Muscle layer of duodenum (tissue), 2 donors: ENCODE measurements around the gene IL18R1.
A peak's percentile ranks its signal among the peaks of the same experiment; 100 is the strongest.

Experiments
- H3K27ac ChIP-seq: one replicate; pipeline ENCODE4 v1.7.0; 2013; ENCODE audit warnings: mild to moderate bottlenecking, low read length
- H3K27me3 ChIP-seq: one replicate; pipeline ENCODE4 v1.7.0; 2013; ENCODE audit warnings: low read depth, mild to moderate bottlenecking, control low read depth, low read length
- H3K36me3 ChIP-seq, 2 donors: one replicate each; pipeline ENCODE4 v1.7.0; 2013; ENCODE audit warnings: low read length in 2 of 2, control low read depth in 1 of 2, mild to moderate bottlenecking in 1 of 2; ENCODE audit not compliant: insufficient read depth in 2 of 2, control insufficient read depth in 1 of 2
- H3K4me1 ChIP-seq, 2 donors: one replicate each; pipeline ENCODE4 v1.7.0; 2013; ENCODE audit warnings: low read length in 2 of 2, mild to moderate bottlenecking in 2 of 2, control low read depth in 1 of 2, moderate library complexity in 1 of 2; ENCODE audit not compliant: insufficient read depth in 2 of 2, control insufficient read depth in 1 of 2
- H3K4me3 ChIP-seq, 2 donors: one replicate each; pipeline ENCODE4 v1.7.0; 2013; ENCODE audit warnings: low read length in 2 of 2, low read depth in 1 of 2, mild to moderate bottlenecking in 1 of 2
- H3K9me3 ChIP-seq, 2 donors: one replicate each; pipeline ENCODE4 v1.7.0; 2013; ENCODE audit warnings: low read length in 2 of 2, control low read depth in 1 of 2, mild to moderate bottlenecking in 1 of 2; ENCODE audit not compliant: control insufficient read depth in 1 of 2
- donor health status: healthy.

IL18R1 gene, protein sequence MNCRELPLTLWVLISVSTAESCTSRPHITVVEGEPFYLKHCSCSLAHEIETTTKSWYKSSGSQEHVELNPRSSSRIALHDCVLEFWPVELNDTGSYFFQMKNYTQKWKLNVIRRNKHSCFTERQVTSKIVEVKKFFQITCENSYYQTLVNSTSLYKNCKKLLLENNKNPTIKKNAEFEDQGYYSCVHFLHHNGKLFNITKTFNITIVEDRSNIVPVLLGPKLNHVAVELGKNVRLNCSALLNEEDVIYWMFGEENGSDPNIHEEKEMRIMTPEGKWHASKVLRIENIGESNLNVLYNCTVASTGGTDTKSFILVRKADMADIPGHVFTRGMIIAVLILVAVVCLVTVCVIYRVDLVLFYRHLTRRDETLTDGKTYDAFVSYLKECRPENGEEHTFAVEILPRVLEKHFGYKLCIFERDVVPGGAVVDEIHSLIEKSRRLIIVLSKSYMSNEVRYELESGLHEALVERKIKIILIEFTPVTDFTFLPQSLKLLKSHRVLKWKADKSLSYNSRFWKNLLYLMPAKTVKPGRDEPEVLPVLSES

DNA sequence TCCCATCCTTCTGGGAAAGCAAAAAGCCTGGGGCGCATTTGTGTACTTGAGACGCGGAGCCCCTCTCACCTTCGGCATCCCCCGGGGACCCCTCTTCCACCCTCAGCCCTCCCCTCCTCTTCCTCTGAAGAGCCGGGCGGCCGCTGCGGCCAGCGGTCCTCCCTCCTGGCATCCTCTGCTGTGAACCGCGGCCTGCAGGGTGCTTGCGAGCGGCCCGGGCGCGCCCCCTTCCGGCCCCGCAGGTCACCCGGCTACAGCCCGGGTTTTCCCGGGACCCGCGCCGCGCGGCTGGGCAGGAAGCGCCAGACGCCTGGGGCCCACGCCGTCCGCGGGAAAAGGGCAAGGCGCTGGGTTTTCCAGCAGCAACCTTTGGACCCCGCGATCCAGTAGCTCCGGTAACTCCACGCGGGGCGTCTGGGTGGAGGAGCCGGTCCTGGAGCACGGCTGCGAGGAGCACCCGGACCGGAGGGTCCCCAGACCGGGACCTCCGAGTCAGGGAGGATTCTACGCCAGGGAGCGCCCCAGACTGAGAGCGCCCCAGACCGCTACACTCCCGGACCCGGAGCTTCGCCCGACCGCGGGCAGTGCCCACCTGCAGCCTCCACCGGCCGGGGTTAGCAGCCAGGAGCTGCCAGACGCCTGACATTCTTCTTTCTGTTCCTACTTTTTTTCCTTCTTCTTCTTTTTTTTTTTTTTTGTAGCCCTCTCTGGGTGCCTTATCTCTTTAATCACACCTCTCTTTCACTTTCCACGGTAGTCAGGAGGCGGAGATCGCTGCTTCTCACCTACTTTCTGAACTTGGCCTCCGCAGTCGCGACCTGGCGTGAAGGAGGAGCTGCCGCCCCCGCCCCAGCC lies at the start of gene IL18R1:
IL18R1 (plus strand) TSS at position 271 of the 855 bp plus-strand sequence. CDS start 6,865 bp downstream, outside the sequence.
- Histone ChIP-seq H3K36me3 (no peaks in the 10 kb centered on the region), H3K4me3 (peak within 1 kb of the TSS; percentile 64 to 76), H3K27me3 (no peaks in the 10 kb centered on the region), H3K27ac (peak within 1 kb of the TSS; percentile 43), H3K4me1 (no peaks in the 10 kb centered on the region), H3K9me3 (no peaks in the 10 kb centered on the region)

DNA sequence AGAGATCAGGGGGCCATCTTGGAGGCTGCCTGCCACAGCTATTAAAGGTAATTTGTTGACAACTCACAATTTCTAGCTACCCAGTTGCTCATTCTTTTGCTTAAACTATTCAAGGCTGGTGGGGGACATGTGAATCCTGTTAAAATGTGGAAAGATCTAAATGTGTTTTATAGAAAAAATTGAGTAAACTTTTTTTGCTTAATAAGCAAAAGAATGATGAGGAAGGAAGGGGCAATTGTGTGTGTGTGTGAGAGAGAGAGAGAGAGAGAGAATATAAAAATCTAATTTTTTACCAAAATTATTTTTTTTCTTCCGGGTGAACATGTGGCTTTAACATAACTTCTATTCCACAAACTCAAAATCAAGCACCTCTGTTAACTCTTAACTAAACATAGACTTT lies 49.5 kb upstream of the IL18R1 start:
- no peaks in the 10 kb centered on the region for H3K4me1 ChIP-seq
- no peak overlapping the region for H3K4me3 ChIP-seq
- no peak overlapping the region for H3K27ac ChIP-seq
- H3K9me3 ChIP-seq, result no peaks in the 10 kb centered on the region
- no peaks in the 10 kb centered on the region for H3K27me3 ChIP-seq
- no peaks in the 10 kb centered on the region for H3K36me3 ChIP-seq

DNA sequence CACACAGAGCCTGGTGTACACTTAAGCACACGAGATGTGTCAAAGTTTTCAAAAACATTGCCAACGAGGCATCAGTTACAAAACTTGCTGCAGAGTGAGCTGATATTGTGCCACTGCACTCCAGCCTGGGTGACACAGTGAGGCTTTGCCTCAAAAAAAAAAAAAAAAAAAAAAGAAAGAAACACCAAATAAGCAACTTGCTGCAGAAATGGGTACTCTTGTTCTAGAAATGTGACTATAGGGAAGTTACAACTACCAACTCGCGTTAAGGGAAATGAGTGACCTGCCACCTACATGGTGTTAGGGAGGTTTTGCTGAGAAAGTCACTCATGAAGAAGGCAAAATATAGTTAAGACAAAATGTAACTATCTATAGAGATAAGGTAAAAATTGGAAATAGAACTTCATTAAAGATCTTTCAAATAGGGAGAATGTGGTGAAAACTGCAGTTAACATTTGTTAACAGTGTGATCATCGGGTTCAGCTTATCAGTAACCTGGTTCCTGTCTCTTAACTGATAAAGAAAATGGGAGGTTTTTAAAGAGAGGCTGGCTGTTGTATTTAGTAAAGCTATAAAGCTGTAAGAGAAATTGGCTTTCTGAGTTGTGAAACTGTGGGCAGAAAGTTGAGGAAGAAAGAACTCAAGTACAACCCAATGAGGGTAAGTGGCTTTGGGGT lies 44.5 kb upstream of the IL18R1 start, which contains the start of gene IL1RL1:
IL1RL1 (plus strand) TSS at position 600 of the 677 bp plus-strand sequence. CDS start 26,702 bp downstream, outside the sequence.
- no peak within 1 kb of the TSS for H3K27ac ChIP-seq
- no peaks in the 10 kb centered on the region for H3K36me3 ChIP-seq
- H3K4me1 ChIP-seq, result no peaks in the 10 kb centered on the region
- H3K4me3 ChIP-seq, result no peak within 1 kb of the TSS
- no peaks in the 10 kb centered on the region for H3K27me3 ChIP-seq
- H3K9me3 ChIP-seq, result no peaks in the 10 kb centered on the region

DNA sequence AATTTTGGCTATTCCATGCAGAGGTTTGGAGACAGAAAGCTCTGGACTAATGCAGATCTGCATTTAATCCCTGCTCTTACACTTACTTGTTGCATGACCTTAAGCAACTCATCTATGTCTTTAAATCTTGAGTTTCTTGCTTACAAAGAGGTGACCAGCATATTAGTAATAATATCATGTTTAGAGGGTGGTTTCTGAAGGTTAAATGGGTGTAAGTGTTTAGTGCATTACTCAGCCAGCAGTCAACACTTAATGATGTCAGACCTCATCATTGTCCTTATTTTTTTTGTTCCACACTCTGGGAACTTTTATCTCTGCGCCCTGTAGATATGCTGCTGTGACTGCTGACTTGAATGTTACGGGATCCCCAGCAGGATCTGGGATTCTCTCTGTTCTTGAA lies 42.6 kb upstream of the IL18R1 start:
- no peaks in the 10 kb centered on the region for H3K27me3 ChIP-seq
- H3K27ac ChIP-seq, result no peak overlapping the region
- H3K36me3 ChIP-seq, result no peaks in the 10 kb centered on the region
- H3K9me3 ChIP-seq, result no peaks in the 10 kb centered on the region
- H3K4me3 ChIP-seq, result no peak overlapping the region
- H3K4me1 ChIP-seq, result no peaks in the 10 kb centered on the region

DNA sequence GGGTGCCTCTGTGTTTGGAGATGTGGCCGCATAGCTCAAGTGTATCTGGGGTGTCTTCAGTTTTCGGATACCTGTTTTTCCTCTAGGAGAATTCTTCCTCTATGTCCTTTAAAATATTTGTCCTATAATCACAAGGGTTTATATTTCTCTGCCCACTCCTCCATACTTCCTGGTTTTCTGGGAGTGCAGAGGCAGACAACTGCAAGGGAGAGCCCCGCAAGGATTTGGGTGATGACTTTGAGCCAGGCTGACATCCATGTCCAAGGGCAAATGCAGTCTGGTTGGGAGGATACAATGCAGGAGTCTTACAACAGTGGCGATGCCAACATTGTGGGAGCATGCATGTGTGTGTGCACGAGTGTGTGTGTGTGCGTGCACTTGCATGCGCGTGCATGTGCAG lies 42.1 kb upstream of the IL18R1 start:
- no peak overlapping the region for H3K4me3 ChIP-seq
- no peak overlapping the region for H3K27ac ChIP-seq
- H3K36me3 ChIP-seq, result no peaks in the 10 kb centered on the region
- no peaks in the 10 kb centered on the region for H3K9me3 ChIP-seq
- no peaks in the 10 kb centered on the region for H3K27me3 ChIP-seq
- H3K4me1 ChIP-seq, result no peaks in the 10 kb centered on the region

DNA sequence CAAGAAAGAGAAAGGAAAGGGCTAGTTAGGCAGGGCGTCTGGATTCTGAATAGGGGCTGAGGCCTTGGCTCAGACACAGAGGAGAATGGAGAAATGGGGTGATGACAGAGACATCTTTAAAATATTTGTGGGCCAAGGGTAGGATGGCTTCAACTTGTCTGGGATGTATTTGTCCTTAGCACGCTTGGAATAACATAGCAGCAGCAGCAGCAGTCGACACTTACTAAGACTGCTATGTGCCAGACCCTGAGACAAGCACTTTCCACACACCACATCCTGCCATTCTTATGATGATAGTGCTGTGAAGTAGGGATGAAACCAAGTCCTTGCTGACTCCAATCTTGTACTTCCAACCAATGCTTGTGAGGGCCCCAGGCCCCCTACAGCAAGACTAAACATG lies 41.6 kb upstream of the IL18R1 start:
- H3K4me1 ChIP-seq, result no peaks in the 10 kb centered on the region
- H3K27me3 ChIP-seq, result no peaks in the 10 kb centered on the region
- no peaks in the 10 kb centered on the region for H3K36me3 ChIP-seq
- no peak overlapping the region for H3K4me3 ChIP-seq
- no peak overlapping the region for H3K27ac ChIP-seq
- H3K9me3 ChIP-seq, result no peaks in the 10 kb centered on the region

DNA sequence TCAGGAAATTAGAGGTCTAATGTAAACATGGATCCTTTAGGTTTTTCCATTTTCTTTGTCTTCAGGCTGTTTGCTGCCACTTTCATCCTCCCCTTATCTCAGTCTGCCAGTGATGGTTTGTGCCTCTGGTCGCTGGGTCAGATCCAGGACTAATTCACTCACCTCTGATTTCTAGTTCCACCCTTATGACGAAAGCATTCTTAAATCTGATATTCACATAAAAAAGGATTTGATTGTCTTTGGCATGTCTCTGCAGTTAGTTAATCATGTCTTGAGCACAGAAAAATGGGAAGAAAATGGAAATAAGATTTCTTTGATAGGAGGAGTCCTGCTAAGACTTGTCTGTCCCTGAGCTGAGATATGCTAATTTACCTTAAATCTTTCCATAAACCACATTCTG lies 39.7 kb upstream of the IL18R1 start:
- Histone ChIP-seq H3K4me3 (no peak overlapping the region), H3K27me3 (no peaks in the 10 kb centered on the region), H3K27ac (no peak overlapping the region), H3K36me3 (no peaks in the 10 kb centered on the region), H3K4me1 (no peaks in the 10 kb centered on the region), H3K9me3 (no peaks in the 10 kb centered on the region)

DNA sequence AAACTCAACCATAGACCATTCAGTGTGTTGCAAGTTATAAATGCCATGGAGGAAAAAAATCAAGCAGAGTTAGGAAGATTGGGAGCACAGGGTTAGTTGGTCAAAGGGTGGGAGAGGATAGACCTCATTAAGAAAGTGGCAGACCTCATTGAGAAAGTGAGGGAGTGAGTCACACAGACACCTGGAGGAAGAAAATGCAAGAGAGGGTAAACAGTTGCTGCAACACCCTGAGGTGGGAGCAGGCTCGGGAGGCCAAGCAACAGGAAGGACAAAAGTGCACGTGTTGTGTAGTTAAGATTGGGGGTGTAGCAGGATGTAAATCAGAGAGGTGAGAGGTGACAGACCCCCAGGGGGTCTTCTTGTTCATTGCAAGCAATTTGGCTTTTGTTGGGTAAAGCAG lies 37.9 kb upstream of the IL18R1 start:
- no peaks in the 10 kb centered on the region for H3K27me3 ChIP-seq
- H3K4me1 ChIP-seq, result no peaks in the 10 kb centered on the region
- no peak overlapping the region for H3K27ac ChIP-seq
- no peaks in the 10 kb centered on the region for H3K36me3 ChIP-seq
- H3K4me3 ChIP-seq, result no peak overlapping the region
- H3K9me3 ChIP-seq, result no peaks in the 10 kb centered on the region

DNA sequence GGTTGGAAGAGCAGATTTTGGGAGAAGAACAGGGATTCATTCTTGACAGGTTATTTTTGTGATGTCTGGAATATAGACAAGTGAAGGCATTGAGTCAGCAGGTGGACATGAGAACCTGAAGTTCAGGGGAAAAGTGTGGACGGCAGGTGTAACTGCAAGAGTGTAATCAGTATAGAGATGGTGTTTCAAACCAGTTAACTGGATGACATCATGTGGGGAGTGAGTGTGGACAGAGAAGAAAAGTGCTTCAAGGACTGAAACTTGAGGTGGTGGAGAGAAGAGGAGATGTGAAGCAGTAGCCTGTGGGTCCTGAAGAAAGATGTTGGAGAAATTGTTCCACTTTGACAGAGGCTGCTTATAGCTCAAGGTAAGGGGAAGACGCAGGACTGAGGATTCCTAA lies 37.2 kb upstream of the IL18R1 start:
- no peaks in the 10 kb centered on the region for H3K36me3 ChIP-seq
- no peak overlapping the region for H3K27ac ChIP-seq
- H3K9me3 ChIP-seq, result no peaks in the 10 kb centered on the region
- H3K4me1 ChIP-seq, result no peaks in the 10 kb centered on the region
- no peak overlapping the region for H3K4me3 ChIP-seq
- no peaks in the 10 kb centered on the region for H3K27me3 ChIP-seq

DNA sequence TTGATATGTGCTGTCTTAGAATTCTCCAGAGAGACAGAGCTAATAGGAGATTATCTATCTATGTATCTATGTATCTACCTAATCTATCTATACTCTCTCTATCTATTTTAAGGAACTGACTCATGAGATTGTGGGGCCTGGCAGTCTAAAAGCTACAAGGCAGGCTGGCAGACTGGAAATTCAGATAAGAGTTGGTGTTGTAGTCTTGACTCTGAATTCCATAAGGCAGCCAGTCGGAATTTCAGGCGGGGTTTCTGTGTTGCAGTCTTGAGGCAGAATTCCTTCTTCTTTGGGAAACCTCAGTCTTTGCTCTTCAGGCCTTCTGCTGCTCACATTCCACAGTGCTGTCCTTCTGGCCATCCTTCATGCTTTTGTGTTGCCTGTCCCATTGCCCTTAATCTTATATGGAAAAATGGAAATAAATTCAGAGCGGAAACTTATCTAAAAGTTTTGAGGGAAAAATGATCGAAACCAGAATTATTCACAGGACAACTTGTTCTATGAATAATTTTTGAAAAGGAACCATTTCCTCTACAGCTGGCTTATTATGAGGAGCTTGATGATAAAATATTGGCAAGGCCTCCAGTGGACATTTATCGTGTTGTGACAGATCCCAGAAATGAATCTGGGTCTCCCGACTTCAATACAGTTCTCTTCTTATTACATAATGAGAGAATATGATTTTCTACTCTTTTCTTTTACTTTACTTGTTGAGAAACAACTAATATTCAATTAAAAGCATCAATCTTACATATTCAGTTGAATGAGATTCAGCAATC lies 33.5 kb upstream of the IL18R1 start:
- Histone ChIP-seq H3K9me3 (peaks cover 0 to 3% of the 10 kb centered on the region in 2 donors), H3K36me3 (no peaks in the 10 kb centered on the region), H3K27me3 (no peaks in the 10 kb centered on the region), H3K4me1 (no peaks in the 10 kb centered on the region), H3K27ac (no peak overlapping the region), H3K4me3 (no peak overlapping the region)
